GM12878 (cell line): Measurements from ENCODE around the gene HHAT. TPM values are rescaled to one million over a fixed set of nuclear protein-coding genes. Genes with fewer than 3 reads are reported as not detected.

ENCODE experiments used
- ATAC-seq: fragments of 200-7000 bp; cut with Tn5 transposase; 3 replicates; pipeline ENCODE4 v1.9.1; 2020; ENCODE audit warnings: mild to moderate bottlenecking, moderate library complexity
- BruUV-seq: library from RNA; stranded (reverse); fragments of 400-500 nt; replicated peaks from 2 replicates; lab custom pipeline; 2021; lab: Mats Ljungman, UMichigan
- CTCF ChIA-PET: fragments of 300-600 bp; sonication (Branson Sonifier 250); formaldehyde crosslinking; extraction: SDS; loops from one replicate; lab custom pipeline; 2021; ENCODE audit warnings: inconsistent platforms; lab: Yijun Ruan, JAX
- POLR2A ChIA-PET: fragments of 350-600 bp; formaldehyde crosslinking; extraction: SDS; loops from one replicate; lab custom pipeline; 2021; ENCODE audit warnings: inconsistent platforms; lab: Charles Lee
- RAD21 ChIA-PET: fragments of 300-600 bp; sonication (Branson Sonifier 250); formaldehyde crosslinking; loops from one replicate; lab custom pipeline; 2023; ENCODE audit warnings: antibody characterized with exemption; ENCODE audit not compliant: unreplicated experiment; lab: Charles Lee
- SMC1A ChIA-PET: fragments of 300-600 bp; sonication (Branson Sonifier 250); formaldehyde crosslinking; loops from one replicate; lab custom pipeline; 2023; ENCODE audit not compliant: unreplicated experiment, uncharacterized antibody; lab: Charles Lee
- DNase-seq: peaks from one replicate; pipeline ENCODE4 v3.0.0-alpha.2; 2011; ENCODE audit warnings: low read depth, low spot score
- FAIRE-seq: peaks from 3 replicates; lab custom pipeline; 2011; peaks lifted over from hg19 to GRCh38; lab: Jason Lieb, UNC
- H2AFZ ChIP-seq: 2 replicates; pipeline ENCODE4 v1.6.0; 2011; ENCODE audit warnings: low read depth, low read length, control low read depth; ENCODE audit not compliant: control insufficient read depth
- H3K27ac ChIP-seq: 2 replicates; pipeline ENCODE4 v1.5.1; 2011; ENCODE audit warnings: control low read depth; ENCODE audit not compliant: control insufficient read depth, insufficient read depth
- H3K27me3 ChIP-seq, 2 experiments: replicated peaks in 1 of 2; 2 replicates each; pipeline versions ENCODE4 v1.6.0 to v1.6.1; 2011; ENCODE audit warnings: low read length in 1 of 2; ENCODE audit not compliant: control insufficient read depth in 2 of 2, insufficient read depth in 2 of 2
- H3K36me3 ChIP-seq, 2 experiments: 2 replicates each; pipeline ENCODE4 v1.5.1; 2011; ENCODE audit warnings: low read length in 1 of 2; ENCODE audit not compliant: control insufficient read depth in 2 of 2, insufficient read depth in 2 of 2
- H3K4me1 ChIP-seq: 2 replicates; pipeline ENCODE4 v1.6.1; 2011; ENCODE audit warnings: mild to moderate bottlenecking, low read length, moderate library complexity, mixed read lengths; ENCODE audit not compliant: control insufficient read depth, insufficient read depth
- H3K4me2 ChIP-seq: 2 replicates; pipeline ENCODE4 v1.6.0; 2011; ENCODE audit warnings: control low read depth; ENCODE audit not compliant: control insufficient read depth, insufficient read depth
- H3K4me3 ChIP-seq: fragments of 200-600 bp; sonication (generic); 2 replicates; pipeline ENCODE4 v1.5.1; 2016
- H3K79me2 ChIP-seq: 2 replicates; pipeline ENCODE4 v1.6.0; 2011; ENCODE audit warnings: low read length; ENCODE audit not compliant: control insufficient read depth, insufficient read depth
- H3K9ac ChIP-seq: 2 replicates; pipeline ENCODE4 v1.8.0; 2011; ENCODE audit warnings: low read length, control low read depth, mixed read lengths; ENCODE audit not compliant: control insufficient read depth, insufficient read depth
- H3K9me3 ChIP-seq: replicated peaks from 3 replicates; pipeline ENCODE4 v1.5.1; 2011; ENCODE audit warnings: mild to moderate bottlenecking, low read length; ENCODE audit not compliant: control insufficient read depth, insufficient read depth
- H4K20me1 ChIP-seq: 2 replicates; pipeline ENCODE4 v1.6.0; 2011; ENCODE audit not compliant: control insufficient read depth, insufficient read depth
- ASH2L ChIP-seq: fragments of 300-600, 200-600 bp; sonication (generic); IDR thresholded peaks from 2 replicates; pipeline ENCODE4 v1.6.1; 2017; ENCODE audit warnings: low read depth, mild to moderate bottlenecking, borderline replicate concordance
- BACH1 ChIP-seq: fragments of 450-650 bp; IDR thresholded peaks from 2 replicates; pipeline ENCODE4 v1.6.1; 2017; ENCODE audit warnings: mild to moderate bottlenecking, borderline replicate concordance
- BCL11A ChIP-seq: IDR thresholded peaks from 2 replicates; pipeline ENCODE4 v1.6.1; 2011; ENCODE audit warnings: low read depth, low read length
- BHLHE40 ChIP-seq, 2 experiments: fragments of 450-650 bp in 1 of 2; IDR thresholded peaks; 2 replicates each; pipeline ENCODE4 v1.6.1; 2011 to 2017; ENCODE audit warnings: low read depth in 2 of 2, borderline replicate concordance in 1 of 2, improper control_type of control experiment in 1 of 2, low read length in 1 of 2, mild to moderate bottlenecking in 1 of 2
- CBFB ChIP-seq: IDR thresholded peaks from 2 replicates; pipeline ENCODE4 v1.6.1; 2016; ENCODE audit warnings: antibody characterized with exemption, low read depth
- CBX3 ChIP-seq: fragments of 200-600 bp; sonication (generic); IDR thresholded peaks from 2 replicates; pipeline ENCODE4 v1.6.1; 2016; ENCODE audit warnings: low read depth, borderline replicate concordance
- ETV6 ChIP-seq, 2 experiments: fragments of 450-650 bp in 1 of 2; IDR thresholded peaks in 1 of 2; conservative IDR thresholded peaks in 1 of 2; 2 replicates each; pipeline ENCODE4 v1.6.1; 2014; ENCODE audit warnings: antibody characterized with exemption in 1 of 2, borderline replicate concordance in 1 of 2, low read depth in 1 of 2, mild to moderate bottlenecking in 1 of 2, moderate library complexity in 1 of 2
- HDGF ChIP-seq: fragments of 450-650 bp; IDR thresholded peaks from 2 replicates; pipeline ENCODE4 v1.6.1; 2016; ENCODE audit warnings: antibody characterized with exemption
- IRF5 ChIP-seq: fragments of 450-650 bp; IDR thresholded peaks from 2 replicates; pipeline ENCODE4 v1.6.1; 2017; ENCODE audit warnings: borderline replicate concordance
- MAX ChIP-seq: IDR thresholded peaks from 2 replicates; pipeline ENCODE4 v1.6.1; 2012; ENCODE audit warnings: low read depth, low read length, improper control_type of control experiment
- MTA3 ChIP-seq: IDR thresholded peaks from 2 replicates; pipeline ENCODE4 v1.6.1; 2012; ENCODE audit warnings: low read length, inconsistent platforms, borderline replicate concordance
- MYC ChIP-seq: IDR thresholded peaks from 2 replicates; pipeline ENCODE4 v1.6.1; 2011; ENCODE audit warnings: mild to moderate bottlenecking, low read length, moderate library complexity, inconsistent platforms; ENCODE audit not compliant: insufficient read depth, insufficient replicate concordance, insufficient read length, severe bottlenecking
- NBN ChIP-seq: fragments of 450-650 bp; IDR thresholded peaks from 2 replicates; pipeline ENCODE4 v1.6.1; 2016
- POLR2A ChIP-seq: IDR thresholded peaks from 2 replicates; pipeline ENCODE4 v1.6.1; 2011; ENCODE audit warnings: low read depth, mild to moderate bottlenecking, low read length
- RUNX3 ChIP-seq: IDR thresholded peaks from 2 replicates; pipeline ENCODE4 v1.6.1; 2012; ENCODE audit warnings: low read length, inconsistent platforms
- TBL1XR1 ChIP-seq: IDR thresholded peaks from 2 replicates; pipeline ENCODE4 v1.6.1; 2012; ENCODE audit warnings: low read depth, low read length, improper control_type of control experiment
- TCF12 ChIP-seq: IDR thresholded peaks from 2 replicates; pipeline ENCODE4 v1.6.1; 2011; ENCODE audit warnings: low read depth, mild to moderate bottlenecking, low read length
- YY1 ChIP-seq: IDR thresholded peaks from 2 replicates; pipeline ENCODE4 v1.6.1; 2011; ENCODE audit warnings: low read depth, mild to moderate bottlenecking, low read length
- ZZZ3 ChIP-seq: IDR thresholded peaks from 2 replicates; pipeline ENCODE4 v1.6.1; 2011; ENCODE audit warnings: low read depth; ENCODE audit not compliant: control insufficient read depth, insufficient read length
- WGBS: methylation state at CpG from one replicate; pipeline ENCODE4 v1.1.6; 2016; ENCODE audit warnings: low lambda C conversion rate; ENCODE audit not compliant: insufficient replicate concordance, insufficient coverage; ENCODE audit errors: missing lambda C conversion rate; 5-methylcytosine and 5-hydroxymethylcytosine counted together
- in situ Hi-C: fragments of 300-500 bp; cut with MboI; formaldehyde crosslinking; loops from 9 replicates; pipeline ENCODE4 v1.14.3; 2018; ENCODE audit warnings: mixed read lengths
- intact Hi-C: fragments of 100-400 bp; cut with micrococcal nuclease; formaldehyde crosslinking; loops from one replicate; pipeline ENCODE4 v1.14.2; 2022; ENCODE audit not compliant: unreplicated experiment
- polyA plus RNA-seq, 11 experiments: library from polyadenylated mRNA; depleted of rRNA in 4 of 11; unstranded in 6 of 11; stranded (reverse) in 5 of 11; fragments of >200 nt; fragmentation: Nextera tagmentation in 4 of 11; fragmentation: Illumina TruSeq in 1 of 11; extraction: Ambion mirVana in 4 of 11; extraction: Trizol in 1 of 11; gene quantifications; 1 replicate in 1 of 11; 2 replicates in 10 of 11; pipeline versions ENCODE4 v1.2.1 to v1.2.3, GENCODE V29; 2011 to 2016; ENCODE audit warnings: inconsistent platforms in 2 of 11, missing spikeins in 2 of 11, low read depth in 1 of 11
- total RNA-seq, 4 experiments: library from RNA; depleted of rRNA in 3 of 4; stranded (reverse); fragments of >200 nt in 3 of 4; fragmentation: Illumina TruSeq in 1 of 4; extraction: Trizol in 1 of 4; gene quantifications; 2 replicates each; pipeline versions ENCODE4 v1.2.1 to v1.2.3, GENCODE V29; 2013 to 2021

The HHAT gene
- total and polyA plus RNA-seq, 10 of the 15 experiments (the other 5 are each of a cell fraction or from before 2014, with no cell fraction given), result 1.2 to 37.6 (median 2.6) TPM

- BruUV-seq, result no TSS peak
- FAIRE-seq (no peak), ATAC-seq (no peak), DNase-seq (no peak)
- TF ChIP-seq IRF5 (no peak), MTA3 (no peak), ETV6 (conservative IDR thresholded peaks at IDR 0.05 in 1 of 2, IDR thresholded peaks at IDR 0.05 in 1 of 2; ENCODE audit: borderline replicate concordance in 1 of 2, low read depth in 1 of 2) (no peak), ZZZ3 (no peak), BCL11A (no peak), POLR2A (no peak), NBN (no peak), HDGF (no peak), BHLHE40 (IDR thresholded peaks at IDR 0.05; ENCODE audit: borderline replicate concordance in 1 of 2, low read depth in 2 of 2, low read length in 1 of 2) (no peak), MYC (no peak), YY1 (no peak), MAX (no peak), CBX3 (no peak), BACH1 (no peak), CBFB (no peak), RUNX3 (no peak), TBL1XR1 (no peak), TCF12 (no peak), ASH2L (no peak)
- intact Hi-C loops, result no loop called here
- Histone ChIP-seq H3K4me2 (no peak overlapping the region), H3K4me3 (no peak overlapping the region), H3K27ac (no peak overlapping the region), H3K27me3 (no peaks in the 10 kb centered on the region), H3K79me2 (no peaks in the 10 kb centered on the region), H3K36me3 (no peaks in the 10 kb centered on the region), H3K9ac (no peak overlapping the region), H3K9me3 (no peaks in the 10 kb centered on the region), H2AFZ (no peak overlapping the region), H3K4me1 (no peaks in the 10 kb centered on the region), H4K20me1 (no peaks in the 10 kb centered on the region)
- CTCF ChIA-PET, result interaction anchor here (1.1 kb wide), 1 partner anchor 9 kb away, joined by 3 read pairs; no protein-coding TSS in a partner anchor
- RAD21 ChIA-PET, result no interaction called here
- WGBS, result 54% methylated on average over 1 of the region's 1 CpG
- in situ Hi-C loops, result no loop called here
- SMC1A ChIA-PET, result interaction anchor here (1.7 kb wide), 1 partner anchor 12 kb away, joined by 5 read pairs; no protein-coding TSS in a partner anchor
- POLR2A ChIA-PET, result no interaction called here
Observed at GRCh38 chr1:210476730-210477129, 148.0 kb downstream of the HHAT start.
